Activated naive CD8-positive, alpha-beta T cell (primary cell): Measurements from ENCODE around the gene AR.

Source experiments
- H3K27ac Mint-ChIP-seq: one replicate; pipeline ENCODE4 v1.8.0; 2021; ENCODE audit warnings: mixed read lengths
- H3K27me3 Mint-ChIP-seq: one replicate; pipeline ENCODE4 v1.8.0; 2021; ENCODE audit warnings: mixed read lengths
- H3K36me3 Mint-ChIP-seq: one replicate; pipeline ENCODE4 v1.8.0; 2021; ENCODE audit warnings: mixed read lengths
- H3K4me1 Mint-ChIP-seq: one replicate; pipeline ENCODE4 v1.8.0; 2021; ENCODE audit warnings: low read depth, mixed read lengths
- H3K4me3 Mint-ChIP-seq: one replicate; pipeline ENCODE4 v1.8.0; 2021; ENCODE audit warnings: mild to moderate bottlenecking, mixed read lengths
- H3K9me3 Mint-ChIP-seq: one replicate; pipeline ENCODE4 v1.8.0; 2021; ENCODE audit warnings: low read depth, mixed read lengths

AR gene

DNA sequence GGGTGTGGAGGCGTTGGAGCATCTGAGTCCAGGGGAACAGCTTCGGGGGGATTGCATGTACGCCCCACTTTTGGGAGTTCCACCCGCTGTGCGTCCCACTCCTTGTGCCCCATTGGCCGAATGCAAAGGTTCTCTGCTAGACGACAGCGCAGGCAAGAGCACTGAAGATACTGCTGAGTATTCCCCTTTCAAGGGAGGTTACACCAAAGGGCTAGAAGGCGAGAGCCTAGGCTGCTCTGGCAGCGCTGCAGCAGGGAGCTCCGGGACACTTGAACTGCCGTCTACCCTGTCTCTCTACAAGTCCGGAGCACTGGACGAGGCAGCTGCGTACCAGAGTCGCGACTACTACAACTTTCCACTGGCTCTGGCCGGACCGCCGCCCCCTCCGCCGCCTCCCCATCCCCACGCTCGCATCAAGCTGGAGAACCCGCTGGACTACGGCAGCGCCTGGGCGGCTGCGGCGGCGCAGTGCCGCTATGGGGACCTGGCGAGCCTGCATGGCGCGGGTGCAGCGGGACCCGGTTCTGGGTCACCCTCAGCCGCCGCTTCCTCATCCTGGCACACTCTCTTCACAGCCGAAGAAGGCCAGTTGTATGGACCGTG, 2.2 kb downstream of the AR start:
- H3K4me1 Mint-ChIP-seq: peaks cover 7% of the 10 kb centered on the region
- H3K27ac Mint-ChIP-seq: no peak overlapping the region
- no peaks in the 10 kb centered on the region for H3K9me3 Mint-ChIP-seq
- H3K36me3 Mint-ChIP-seq: no peaks in the 10 kb centered on the region
- H3K4me3 Mint-ChIP-seq: peak overlapping the region; percentile 23
- H3K27me3 Mint-ChIP-seq: peaks cover 8% of the 10 kb centered on the region

DNA sequence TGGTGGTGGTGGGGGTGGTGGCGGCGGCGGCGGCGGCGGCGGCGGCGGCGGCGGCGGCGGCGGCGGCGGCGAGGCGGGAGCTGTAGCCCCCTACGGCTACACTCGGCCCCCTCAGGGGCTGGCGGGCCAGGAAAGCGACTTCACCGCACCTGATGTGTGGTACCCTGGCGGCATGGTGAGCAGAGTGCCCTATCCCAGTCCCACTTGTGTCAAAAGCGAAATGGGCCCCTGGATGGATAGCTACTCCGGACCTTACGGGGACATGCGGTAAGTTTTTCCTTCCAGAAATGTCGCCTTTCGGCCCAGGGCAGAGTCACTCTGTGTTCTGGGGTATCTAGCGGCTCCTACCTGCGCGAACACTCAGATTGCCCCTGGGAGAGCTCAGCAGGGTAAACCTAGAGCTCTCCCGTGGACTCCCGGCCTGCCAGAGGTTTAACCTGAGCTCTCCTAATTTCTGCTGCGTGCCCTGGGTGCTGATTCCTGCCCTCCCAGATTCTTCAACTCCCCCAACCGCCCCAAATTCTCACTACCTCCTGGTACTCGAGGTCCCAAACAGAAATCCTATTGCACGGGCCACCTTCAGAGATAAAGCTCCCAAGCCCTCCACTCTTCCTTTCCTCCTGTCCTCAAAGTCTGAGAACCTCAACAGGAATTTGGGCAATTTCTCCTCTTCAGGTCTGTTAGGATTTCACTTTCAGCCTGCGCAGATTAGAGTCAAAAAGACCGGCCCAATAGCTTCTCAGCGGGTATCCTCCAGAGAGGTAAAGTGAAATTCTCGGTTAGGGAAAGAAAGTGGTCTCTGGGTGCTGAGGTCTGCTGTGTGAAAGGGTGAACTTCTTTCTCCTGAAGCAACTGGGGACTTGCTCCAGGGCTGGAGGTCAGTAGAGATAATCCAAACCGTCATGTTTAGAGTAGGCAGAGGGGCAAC, 2.9 kb downstream of the AR start:
- H3K4me1 Mint-ChIP-seq: peaks cover 7% of the 10 kb centered on the region
- H3K4me3 Mint-ChIP-seq: peak overlapping the region; percentile 32
- no peaks in the 10 kb centered on the region for H3K36me3 Mint-ChIP-seq
- H3K9me3 Mint-ChIP-seq: no peaks in the 10 kb centered on the region
- peaks cover 7% of the 10 kb centered on the region for H3K27me3 Mint-ChIP-seq
- H3K27ac Mint-ChIP-seq: no peak overlapping the region

DNA sequence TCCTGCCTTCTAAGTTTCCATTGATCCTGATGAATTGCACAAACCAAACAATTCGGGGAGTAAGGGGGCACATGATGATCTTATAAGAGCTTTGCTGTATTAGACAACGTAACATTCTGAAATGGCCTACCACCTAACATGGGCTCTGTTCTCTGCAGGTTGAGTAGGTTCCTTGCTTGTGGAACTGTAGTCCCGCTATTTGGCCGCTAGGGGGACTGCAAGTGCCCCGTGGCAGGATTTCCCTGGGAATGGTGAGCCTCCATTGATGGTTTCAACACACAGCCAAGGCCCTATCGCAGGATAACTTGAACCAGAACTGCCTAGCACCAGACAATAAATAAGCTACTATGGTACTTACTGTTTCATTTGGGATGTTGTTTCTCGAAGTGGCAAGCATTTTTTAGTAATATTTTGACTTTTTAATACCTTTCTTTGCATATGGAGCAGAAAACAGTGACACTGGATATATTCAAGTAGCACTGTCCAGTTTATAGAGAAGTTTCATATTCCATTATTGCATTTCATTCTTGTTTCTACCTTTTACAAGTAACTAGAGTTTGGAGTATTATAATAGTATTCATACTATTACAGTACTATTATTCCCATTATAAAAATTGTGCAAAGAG, 11.9 kb downstream of the AR start:
- Mint-ChIP-seq H3K4me1 (no peaks in the 10 kb centered on the region), H3K36me3 (no peaks in the 10 kb centered on the region), H3K27me3 (no peaks in the 10 kb centered on the region), H3K4me3 (no peak overlapping the region), H3K9me3 (peaks cover 6% of the 10 kb centered on the region), H3K27ac (no peak overlapping the region)

DNA sequence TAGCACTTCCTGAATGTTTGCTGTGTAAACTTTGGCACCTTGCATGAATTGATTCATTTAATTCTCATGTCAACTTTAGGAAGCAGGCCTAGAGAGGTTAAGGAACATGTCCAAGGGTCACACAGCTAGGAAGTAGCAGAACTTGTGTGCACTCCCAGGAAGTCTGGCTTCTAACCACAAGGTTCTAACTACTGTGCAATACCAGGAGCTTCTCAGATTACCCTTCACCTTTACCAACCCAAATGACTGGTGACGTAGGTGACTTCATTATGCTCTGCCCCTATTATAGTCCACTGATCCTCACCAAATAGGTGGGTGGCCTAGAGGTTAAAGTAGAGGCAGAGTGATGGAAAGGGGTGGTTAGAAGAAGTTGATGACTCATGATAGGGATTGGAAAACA, 14.4 kb downstream of the AR start:
- H3K4me1 Mint-ChIP-seq: no peaks in the 10 kb centered on the region
- no peaks in the 10 kb centered on the region for H3K36me3 Mint-ChIP-seq
- H3K4me3 Mint-ChIP-seq: no peak overlapping the region
- no peaks in the 10 kb centered on the region for H3K27me3 Mint-ChIP-seq
- no peak overlapping the region for H3K27ac Mint-ChIP-seq
- H3K9me3 Mint-ChIP-seq: no peaks in the 10 kb centered on the region

- H3K36me3 Mint-ChIP-seq: no peaks in the 10 kb centered on the region
- no peaks in the 10 kb centered on the region for H3K4me1 Mint-ChIP-seq
- H3K27me3 Mint-ChIP-seq: no peaks in the 10 kb centered on the region
- no peaks in the 10 kb centered on the region for H3K9me3 Mint-ChIP-seq
- no peak overlapping the region for H3K4me3 Mint-ChIP-seq
- H3K27ac Mint-ChIP-seq: no peak overlapping the region
Observed at GRCh38 chrX:67563469-67564448, 19.9 kb downstream of the AR start.

GRCh38 chrX:67564475-67564874, 20.7 kb downstream of the AR start:
- H3K36me3 Mint-ChIP-seq: no peaks in the 10 kb centered on the region
- no peaks in the 10 kb centered on the region for H3K27me3 Mint-ChIP-seq
- no peaks in the 10 kb centered on the region for H3K9me3 Mint-ChIP-seq
- H3K4me3 Mint-ChIP-seq: no peak overlapping the region
- no peak overlapping the region for H3K27ac Mint-ChIP-seq
- H3K4me1 Mint-ChIP-seq: no peaks in the 10 kb centered on the region

GRCh38 chrX:67568769-67569168, 24.9 kb downstream of the AR start:
- Mint-ChIP-seq H3K9me3 (no peaks in the 10 kb centered on the region), H3K36me3 (no peaks in the 10 kb centered on the region), H3K27ac (no peak overlapping the region), H3K4me1 (no peaks in the 10 kb centered on the region), H3K4me3 (no peak overlapping the region), H3K27me3 (no peaks in the 10 kb centered on the region)

- Mint-ChIP-seq H3K4me3 (no peak overlapping the region), H3K36me3 (no peaks in the 10 kb centered on the region), H3K9me3 (no peaks in the 10 kb centered on the region), H3K27ac (no peak overlapping the region), H3K27me3 (no peaks in the 10 kb centered on the region), H3K4me1 (no peaks in the 10 kb centered on the region)
Observed at GRCh38 chrX:67570839-67571238, 27.0 kb downstream of the AR start.

GRCh38 chrX:67574696-67575095, 30.9 kb downstream of the AR start:
- Mint-ChIP-seq H3K4me1 (no peaks in the 10 kb centered on the region), H3K4me3 (no peak overlapping the region), H3K27me3 (no peaks in the 10 kb centered on the region), H3K36me3 (no peaks in the 10 kb centered on the region), H3K9me3 (no peaks in the 10 kb centered on the region), H3K27ac (no peak overlapping the region)

- Mint-ChIP-seq H3K9me3 (no peaks in the 10 kb centered on the region), H3K27ac (no peak overlapping the region), H3K27me3 (no peaks in the 10 kb centered on the region), H3K36me3 (no peaks in the 10 kb centered on the region), H3K4me3 (no peak overlapping the region), H3K4me1 (no peaks in the 10 kb centered on the region)
Observed at GRCh38 chrX:67582436-67582835, 38.6 kb downstream of the AR start.

DNA sequence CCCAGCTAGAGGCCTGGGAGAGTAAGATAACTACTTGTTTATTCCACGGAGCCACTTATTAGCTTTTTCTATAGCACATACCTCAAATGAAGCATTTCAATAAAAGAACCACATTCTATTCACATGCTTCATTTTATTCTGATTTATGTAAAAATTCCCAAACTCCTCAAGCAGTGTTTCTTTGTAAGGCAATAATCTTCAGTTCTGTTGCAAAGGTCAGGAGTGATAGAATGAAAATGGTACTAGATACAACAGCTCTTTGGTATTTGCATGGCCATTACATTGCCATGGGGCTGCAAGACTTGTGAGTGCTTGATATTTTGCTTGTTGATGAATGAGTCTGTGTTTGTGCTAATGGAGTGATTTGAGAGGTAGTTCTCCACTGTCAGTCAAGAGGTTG, 39.4 kb downstream of the AR start:
- H3K4me3 Mint-ChIP-seq: no peak overlapping the region

GRCh38 chrX:67585401-67585800, 41.6 kb downstream of the AR start:
- Mint-ChIP-seq H3K9me3 (no peaks in the 10 kb centered on the region), H3K4me3 (no peak overlapping the region), H3K27ac (no peak overlapping the region), H3K36me3 (no peaks in the 10 kb centered on the region), H3K27me3 (no peaks in the 10 kb centered on the region), H3K4me1 (no peaks in the 10 kb centered on the region)

More for the DNA sequence above, 39.4 kb downstream of the AR start:
- no peaks in the 10 kb centered on the region for H3K4me1 Mint-ChIP-seq
- H3K27ac Mint-ChIP-seq: no peak overlapping the region
- H3K27me3 Mint-ChIP-seq: no peaks in the 10 kb centered on the region
- no peaks in the 10 kb centered on the region for H3K36me3 Mint-ChIP-seq
- no peaks in the 10 kb centered on the region for H3K9me3 Mint-ChIP-seq

GRCh38 chrX:67587946-67588624, 44.3 kb downstream of the AR start:
- no peaks in the 10 kb centered on the region for H3K9me3 Mint-ChIP-seq
- H3K27ac Mint-ChIP-seq: no peak overlapping the region
- no peaks in the 10 kb centered on the region for H3K4me1 Mint-ChIP-seq
- H3K27me3 Mint-ChIP-seq: no peaks in the 10 kb centered on the region
- H3K36me3 Mint-ChIP-seq: no peaks in the 10 kb centered on the region
- no peak overlapping the region for H3K4me3 Mint-ChIP-seq
